ENCODE results near the gene RPAP3. TPM values are rescaled to one million over a fixed set of nuclear protein-coding genes. Genes with fewer than 3 reads are reported as not detected.
A peak's percentile ranks its signal among the peaks of the same experiment; 100 is the strongest.

Gene RPAP3
- total RNA-seq, 2 experiments from 2014 or later = 21.6 to 53.9 TPM

DNA sequence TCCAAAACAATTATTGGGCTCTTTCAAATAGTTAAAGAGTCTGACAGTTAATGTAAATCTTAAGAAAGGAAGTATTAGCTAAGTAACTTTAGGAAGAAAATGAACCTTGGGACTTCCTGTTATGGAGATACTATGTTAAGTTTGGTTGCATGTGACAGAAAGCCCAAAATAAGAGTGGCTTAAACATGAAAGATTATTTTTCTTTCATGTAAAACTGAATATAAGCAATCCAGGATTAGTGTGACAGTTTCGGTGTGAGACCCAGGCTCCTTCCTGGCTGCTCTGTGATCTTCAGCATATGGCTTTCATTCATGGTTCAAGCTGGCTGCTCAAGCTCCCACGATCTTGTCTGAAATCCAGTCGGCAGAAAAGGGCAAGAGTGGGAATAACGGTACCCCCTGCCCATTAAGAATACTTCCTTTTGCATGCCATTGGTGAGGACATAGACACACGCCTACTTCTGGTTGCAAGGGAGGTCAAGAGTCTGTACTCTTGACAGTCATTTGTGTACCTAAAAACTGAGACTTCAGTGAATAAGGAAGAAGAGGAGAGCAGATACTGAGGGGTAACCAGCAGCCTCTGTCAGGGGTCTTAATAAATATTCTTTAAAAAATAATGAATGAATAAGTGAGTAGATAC lies 2.2 kb upstream of the RPAP3 start:
- peaks cover 48% of the 10 kb centered on the region for H3K79me2 ChIP-seq (ENCODE audit: insufficient read depth, low read depth, low read length)
- H4K20me1 ChIP-seq (ENCODE audit: insufficient read depth, low read length) = 0 out of 2 replicates have a peak, but pooled peaks cover 5% of the 10 kb centered on the region
- H3K4me3 ChIP-seq (ENCODE audit: low read depth, low read length, poor library complexity, severe bottlenecking) = peak overlapping the region; percentile 86
- intact Hi-C loops (cut with micrococcal nuclease; ENCODE audit: unreplicated experiment) = loop anchor here (2.0 to 5.0 kb wide), 3 partner anchors 254 to 491 kb away; partner anchors contain the start of genes ASB8 and TMEM106C
- POLR2A ChIA-PET = interaction anchor here (0.6 to 3.1 kb wide), 9 partner anchors 10 to 113 kb away, joined by 3 to 10 read pairs (median 3); partner anchors contain the start of gene SLC48A1
- CTCF ChIA-PET (ENCODE audit: unreplicated experiment) = interaction anchor here (1.1 to 1.8 kb wide), 3 partner anchors 34 to 110 kb away, joined by 3 to 6 read pairs (median 3); no protein-coding TSS in a partner anchor
- DNase-seq (ENCODE audit: low spot score) = peak; percentile 25
- BruUV-seq (replicated peaks) = no TSS peak
- peaks cover 54% of the 10 kb centered on the region for H3K4me1 ChIP-seq (ENCODE audit: insufficient read depth, low read length, poor library complexity, severe bottlenecking)
- no peaks in the 10 kb centered on the region for H3K9me2 ChIP-seq (ENCODE audit: insufficient read depth, low read length)
- peak overlapping the region; percentile 53; the same call in 1 of the 2 replicates for H2AFZ ChIP-seq (ENCODE audit: low read length)
- H3K27ac ChIP-seq (ENCODE audit: low read depth, low read length, poor library complexity, severe bottlenecking) = peak overlapping the region; percentile 83
- H3K9me3 ChIP-seq (ENCODE audit: low read length) = no peaks in the 10 kb centered on the region
- TF ChIP-seq EZH2phosphoT487 (IDR thresholded peaks at IDR 0.05; ENCODE audit: borderline replicate concordance, low read depth, low read length) = no peak
- TF ChIP-seq, protein P1, sequence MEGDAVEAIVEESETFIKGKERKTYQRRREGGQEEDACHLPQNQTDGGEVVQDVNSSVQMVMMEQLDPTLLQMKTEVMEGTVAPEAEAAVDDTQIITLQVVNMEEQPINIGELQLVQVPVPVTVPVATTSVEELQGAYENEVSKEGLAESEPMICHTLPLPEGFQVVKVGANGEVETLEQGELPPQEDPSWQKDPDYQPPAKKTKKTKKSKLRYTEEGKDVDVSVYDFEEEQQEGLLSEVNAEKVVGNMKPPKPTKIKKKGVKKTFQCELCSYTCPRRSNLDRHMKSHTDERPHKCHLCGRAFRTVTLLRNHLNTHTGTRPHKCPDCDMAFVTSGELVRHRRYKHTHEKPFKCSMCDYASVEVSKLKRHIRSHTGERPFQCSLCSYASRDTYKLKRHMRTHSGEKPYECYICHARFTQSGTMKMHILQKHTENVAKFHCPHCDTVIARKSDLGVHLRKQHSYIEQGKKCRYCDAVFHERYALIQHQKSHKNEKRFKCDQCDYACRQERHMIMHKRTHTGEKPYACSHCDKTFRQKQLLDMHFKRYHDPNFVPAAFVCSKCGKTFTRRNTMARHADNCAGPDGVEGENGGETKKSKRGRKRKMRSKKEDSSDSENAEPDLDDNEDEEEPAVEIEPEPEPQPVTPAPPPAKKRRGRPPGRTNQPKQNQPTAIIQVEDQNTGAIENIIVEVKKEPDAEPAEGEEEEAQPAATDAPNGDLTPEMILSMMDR (conservative IDR thresholded peaks at IDR 0.05; ENCODE audit: low read length) = no peak
- H3K4me2 ChIP-seq (ENCODE audit: low read length) = peak overlapping the region; percentile 95
- H3K36me3 ChIP-seq (ENCODE audit: insufficient read depth, low read length) = peaks cover 6% of the 10 kb centered on the region; the same call in 1 of the 2 replicates

DNA sequence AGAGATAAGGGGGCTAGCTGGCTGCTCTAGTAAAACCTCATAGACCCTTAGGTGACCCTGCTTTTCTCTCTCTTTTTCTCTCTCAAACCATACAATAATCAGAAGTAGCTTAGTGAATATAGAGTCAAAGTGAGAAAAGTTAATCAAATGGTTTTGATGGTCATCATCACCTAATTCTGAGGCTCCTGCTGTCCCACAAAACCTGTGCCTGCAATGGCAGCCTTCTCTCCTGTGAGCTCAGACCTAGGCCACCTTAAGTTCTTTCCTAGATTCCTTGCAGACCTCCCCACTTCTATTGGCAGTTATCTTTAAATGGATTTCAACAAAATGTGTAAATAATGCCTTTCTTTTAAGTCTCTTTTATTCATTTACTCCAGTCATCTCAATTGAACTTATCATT lies 1.5 kb upstream of the RPAP3 start:
- Histone ChIP-seq H3K4me3 (ENCODE audit: low read depth, low read length, poor library complexity, severe bottlenecking) (peak overlapping the region; percentile 86), H3K27ac (ENCODE audit: low read depth, low read length, poor library complexity, severe bottlenecking) (peak overlapping the region; percentile 83), H3K36me3 (ENCODE audit: insufficient read depth, low read length) (peaks cover 12% of the 10 kb centered on the region), H3K4me2 (ENCODE audit: low read length) (peak overlapping the region; percentile 95), H2AFZ (ENCODE audit: low read length) (peak overlapping the region; percentile 53; the same call in 1 of the 2 replicates), H3K9me2 (ENCODE audit: insufficient read depth, low read length) (no peaks in the 10 kb centered on the region), H4K20me1 (ENCODE audit: insufficient read depth, low read length) (0 out of 2 replicates have a peak, but pooled peaks cover 5% of the 10 kb centered on the region), H3K9me3 (ENCODE audit: low read length) (no peaks in the 10 kb centered on the region), H3K4me1 (ENCODE audit: insufficient read depth, low read length, poor library complexity, severe bottlenecking) (peaks cover 54% of the 10 kb centered on the region), H3K79me2 (ENCODE audit: insufficient read depth, low read depth, low read length) (peaks cover 55% of the 10 kb centered on the region)
- no peak for TF ChIP-seq EZH2phosphoT487 (IDR thresholded peaks at IDR 0.05; ENCODE audit: borderline replicate concordance, low read depth, low read length)
- TF ChIP-seq, protein P1 (conservative IDR thresholded peaks at IDR 0.05; ENCODE audit: low read length) = no peak
- POLR2A ChIA-PET = interaction anchor here (0.5 to 3.1 kb wide), 11 partner anchors 12 to 1916 kb away, joined by 3 to 10 read pairs (median 4); partner anchors contain the start of genes PCED1B, PRPF40B and SLC48A1
- intact Hi-C loops (cut with micrococcal nuclease; ENCODE audit: unreplicated experiment) = loop anchor here (2.0 to 5.0 kb wide), 3 partner anchors 255 to 491 kb away; partner anchors contain the start of genes ASB8 and TMEM106C
- DNase-seq (ENCODE audit: low spot score) = no peak
- no TSS peak for BruUV-seq (replicated peaks)
- CTCF ChIA-PET (ENCODE audit: unreplicated experiment) = interaction anchor here (0.6 to 1.8 kb wide), 4 partner anchors 9 to 111 kb away, joined by 3 to 6 read pairs (median 3); no protein-coding TSS in a partner anchor
